SKM-1 (cell line): Measurements from ENCODE around the gene STAT5B.
"Not testable (repeated sequence)": the region's sequence is repeated elsewhere in the genome, so short reads cannot be mapped to it uniquely, and the experiment has no call there.

Source experiments
- DNase-seq: peaks from one replicate; lab custom pipeline; 2025; ENCODE audit not compliant: unreplicated experiment; lab: John Stamatoyannopoulos, UW

Gene STAT5B

DNA sequence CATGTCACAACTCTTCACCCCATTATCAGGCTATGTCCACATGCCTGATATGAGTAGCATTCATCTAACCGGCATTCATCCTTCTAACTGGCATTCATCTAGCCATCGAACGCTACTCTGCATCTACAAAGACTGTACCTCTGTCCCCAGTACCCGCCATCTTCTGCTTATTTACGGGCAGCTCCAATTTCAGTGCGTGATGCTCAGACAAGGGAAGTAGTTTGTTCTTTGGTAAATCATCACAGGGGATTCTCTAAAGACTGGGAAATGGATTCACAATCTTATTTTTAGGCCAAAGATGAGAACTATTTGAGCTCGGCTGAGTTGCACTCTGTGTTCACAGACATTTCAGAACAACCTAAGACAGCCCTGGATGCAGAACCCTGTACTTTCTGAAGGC, 39.4 kb downstream of the STAT5B start:
- DNase-seq, result no peak

DNA sequence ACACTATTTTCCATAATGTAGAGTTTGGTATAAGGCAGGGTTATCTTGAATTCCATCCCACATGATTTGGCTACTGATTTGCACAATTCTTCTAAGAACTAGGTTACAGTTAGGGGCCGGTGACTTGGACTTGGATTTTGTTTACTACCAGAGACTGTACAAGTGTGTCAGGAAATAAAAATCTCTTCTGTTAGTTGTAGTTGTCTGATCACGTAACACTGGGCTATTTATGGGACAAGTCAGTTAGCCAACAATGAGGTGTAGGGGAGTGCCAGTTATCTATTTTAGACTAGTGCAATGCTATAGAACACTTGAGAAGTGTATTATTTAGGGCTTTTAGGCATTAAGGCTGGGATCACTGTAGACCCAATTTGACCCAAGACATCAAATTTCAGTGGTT, 42.2 kb downstream of the STAT5B start:
- DNase-seq, result no peak

DNA sequence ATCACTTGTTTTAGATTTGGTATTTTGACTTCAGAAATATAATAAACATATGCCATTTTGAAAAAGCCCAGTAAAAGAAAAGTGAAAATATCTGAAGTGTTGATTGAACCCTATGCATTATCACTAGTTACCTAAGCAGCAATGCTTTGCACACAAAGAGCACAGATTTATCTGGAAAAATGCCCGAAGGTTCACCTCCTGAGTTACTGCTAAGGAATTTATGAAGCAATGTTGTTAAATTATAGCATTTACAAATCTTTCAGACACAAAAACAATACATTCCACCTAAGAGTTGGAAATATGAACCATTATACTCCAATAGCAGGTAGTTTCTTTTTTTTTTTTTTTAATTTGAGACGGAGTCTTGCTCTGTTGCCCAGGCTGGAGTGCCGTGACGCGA, 43.0 kb downstream of the STAT5B start:
- DNase-seq, result no peak

DNA sequence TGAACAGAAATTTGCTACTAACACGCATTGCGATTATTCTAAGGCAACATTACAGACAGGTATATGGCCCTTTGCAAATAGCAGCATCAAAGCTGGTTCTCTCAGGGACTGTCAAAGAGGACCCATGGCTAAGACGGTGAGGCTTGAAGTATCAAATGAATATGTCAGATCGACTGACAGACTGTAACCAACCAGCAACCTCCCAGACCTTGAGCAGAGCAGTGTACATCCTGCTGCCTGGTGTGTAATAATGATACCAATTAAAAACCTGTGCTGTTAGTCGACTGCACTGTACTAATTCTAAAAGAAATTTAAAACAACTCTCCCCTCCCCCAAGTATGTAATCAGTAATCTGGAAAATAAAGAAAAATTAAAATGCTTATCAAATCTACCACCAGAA, 46.0 kb downstream of the STAT5B start:
- DNase-seq, result no peak

DNA sequence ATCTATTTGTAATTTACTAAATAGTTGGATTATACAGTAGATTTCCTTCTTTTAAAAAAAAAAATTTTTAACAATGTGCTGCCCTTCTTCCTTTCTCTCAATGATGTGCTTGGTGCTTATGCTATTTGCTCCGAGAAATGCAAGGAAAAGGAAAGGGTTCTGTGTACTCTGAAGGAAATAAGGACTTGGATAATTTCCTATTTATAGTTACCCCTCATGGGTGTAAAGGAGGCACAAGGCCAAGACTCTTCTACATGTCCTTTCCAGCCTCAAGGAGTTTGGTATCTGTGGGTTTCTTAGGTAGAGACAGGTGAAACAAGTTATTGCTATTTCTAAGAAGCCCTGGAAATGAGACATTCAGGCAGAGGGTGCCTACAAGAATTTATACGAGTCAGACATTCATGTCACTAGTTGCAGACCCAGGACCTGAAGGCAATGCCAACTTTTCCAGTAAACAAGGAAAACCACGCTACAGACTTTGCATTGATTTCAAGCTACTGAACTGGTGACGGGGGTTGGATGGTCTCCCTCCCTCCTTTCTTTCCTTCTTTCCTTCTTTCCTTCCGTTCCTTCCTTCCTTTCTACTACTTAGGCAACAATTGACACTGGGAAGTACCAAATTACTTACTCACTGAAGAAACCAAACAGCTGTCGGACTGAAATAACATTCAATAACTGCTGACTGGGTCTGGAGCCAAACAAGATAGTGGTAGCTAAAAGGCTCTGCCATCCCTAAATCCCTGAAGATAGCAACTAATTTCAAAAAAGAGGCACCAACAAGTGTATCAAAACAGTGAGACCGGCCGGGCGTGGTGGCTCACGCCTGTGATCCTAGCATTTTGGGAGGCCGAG, 48.1 kb downstream of the STAT5B start:
- no peak for DNase-seq

DNA sequence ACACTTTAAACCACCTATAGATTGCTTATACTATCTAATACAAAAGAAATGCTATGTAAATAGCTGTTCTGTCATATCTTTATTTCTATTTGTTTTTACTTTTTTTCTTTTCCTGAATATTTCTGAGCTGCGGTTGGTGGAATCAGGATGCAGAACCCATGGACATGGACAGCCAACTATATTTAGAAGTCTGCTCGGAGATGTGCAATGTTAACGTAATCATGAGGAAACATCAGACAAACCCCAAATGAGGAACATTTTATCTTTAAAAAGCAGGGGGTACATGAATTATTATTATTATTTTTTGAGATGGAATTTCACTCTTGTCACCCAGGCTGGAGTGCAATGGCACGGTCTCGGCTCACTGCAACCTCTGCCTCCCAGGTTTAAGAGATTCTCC, 50.5 kb downstream of the STAT5B start:
- no peak for DNase-seq

DNA sequence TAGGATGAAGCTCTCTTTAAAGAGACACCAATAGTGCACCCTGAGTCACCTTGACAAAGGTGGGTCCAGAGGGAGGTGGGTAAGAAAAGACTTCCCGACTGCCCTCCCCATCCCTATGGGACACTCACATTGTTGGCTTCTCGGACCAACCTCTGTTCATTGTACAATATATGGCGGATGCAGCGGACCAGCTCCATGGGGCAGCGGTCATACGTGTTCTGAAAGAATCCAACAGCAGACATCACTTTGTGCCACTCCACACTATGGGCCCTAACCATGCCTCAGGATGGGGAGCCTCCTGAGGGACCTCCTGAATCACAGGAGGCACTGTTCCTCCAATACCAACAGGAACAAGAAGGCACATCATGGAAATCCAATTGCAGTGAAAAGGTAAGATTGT, 51.5 kb downstream of the STAT5B start:
- no peak for DNase-seq

DNA sequence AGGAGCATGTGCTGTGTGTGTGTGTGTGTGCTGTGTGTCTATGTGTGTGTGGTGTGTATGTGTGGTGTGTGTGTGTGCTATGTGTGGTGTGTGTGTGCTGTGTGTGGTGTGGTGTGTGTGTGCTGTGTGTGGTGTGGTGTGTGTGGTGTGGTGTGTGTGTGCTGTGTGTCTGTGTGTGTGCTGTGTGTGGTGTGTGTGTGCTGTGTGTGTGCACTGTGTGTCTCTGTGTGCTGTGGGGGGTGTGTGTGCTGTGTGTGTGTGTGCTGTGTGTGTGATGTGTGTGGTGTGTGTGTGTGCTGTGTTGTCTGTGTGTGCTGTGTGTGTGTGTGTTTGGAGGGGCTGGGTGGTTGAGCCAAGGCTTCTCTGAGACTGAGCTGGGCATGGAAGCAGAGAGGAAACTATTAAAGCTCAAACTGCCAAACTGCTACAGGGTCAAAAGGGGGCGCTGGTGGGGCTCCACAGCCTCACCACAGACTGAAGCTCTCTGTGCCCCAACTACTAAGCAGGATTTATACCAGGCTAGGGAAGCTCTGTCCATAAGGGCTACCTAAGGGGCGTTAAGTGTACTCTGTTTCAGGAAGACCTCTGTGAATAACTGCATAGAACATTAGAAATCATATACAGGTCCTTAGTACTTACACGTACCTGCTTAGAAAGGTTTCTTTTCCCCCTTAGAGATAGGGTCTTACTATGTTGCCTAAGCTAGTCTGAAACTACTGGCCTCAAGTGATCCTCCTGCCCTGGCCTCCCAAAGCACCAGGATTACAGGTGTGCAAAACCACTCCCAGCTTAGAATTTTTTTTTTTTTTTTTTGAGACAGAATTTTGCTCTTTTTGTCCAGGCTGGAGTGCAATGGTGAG, 54.1 kb downstream of the STAT5B start:
- DNase-seq, result peak; percentile 21

DNA sequence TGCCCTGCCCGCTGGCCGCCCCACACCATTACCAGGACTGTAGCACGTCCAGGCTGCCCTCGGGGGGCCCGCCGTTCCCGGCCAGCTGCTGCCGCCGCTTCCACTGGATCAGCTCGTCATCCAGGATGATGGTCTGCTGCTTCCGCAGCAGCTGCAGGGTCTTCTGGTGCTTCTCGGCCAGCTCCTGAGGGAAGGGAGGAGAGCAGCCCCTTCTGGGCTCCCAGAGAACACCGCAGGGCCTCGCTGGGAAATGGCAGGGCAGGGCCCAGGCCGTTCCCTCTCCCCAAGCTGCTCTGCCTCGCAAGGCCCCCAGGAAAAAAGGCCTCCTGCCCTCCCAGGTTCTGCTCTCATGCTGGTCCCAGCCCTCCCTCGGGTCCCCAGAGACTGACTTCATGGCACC, 56.9 kb downstream of the STAT5B start:
- DNase-seq, result not testable (repeated sequence)

DNA sequence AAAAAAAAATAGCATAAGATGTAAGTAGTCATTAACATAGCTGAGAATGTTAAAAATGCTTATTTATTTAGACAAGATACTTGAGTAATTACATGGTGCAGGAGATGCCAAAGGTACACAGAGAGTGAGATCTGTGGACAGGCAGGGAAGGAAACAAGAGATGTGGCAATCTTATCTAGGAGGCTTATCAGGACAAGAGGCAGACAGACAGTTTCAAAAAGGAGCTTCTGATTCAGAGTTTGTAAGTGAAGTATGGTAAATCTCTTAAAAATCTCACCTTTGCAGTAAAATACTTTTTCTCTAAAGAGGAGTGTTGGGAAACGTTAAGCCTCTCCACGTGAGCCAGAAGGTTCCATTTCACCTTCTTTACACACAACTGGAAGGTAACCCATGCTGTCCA, 62.0 kb downstream of the STAT5B start:
- no peak for DNase-seq

DNA sequence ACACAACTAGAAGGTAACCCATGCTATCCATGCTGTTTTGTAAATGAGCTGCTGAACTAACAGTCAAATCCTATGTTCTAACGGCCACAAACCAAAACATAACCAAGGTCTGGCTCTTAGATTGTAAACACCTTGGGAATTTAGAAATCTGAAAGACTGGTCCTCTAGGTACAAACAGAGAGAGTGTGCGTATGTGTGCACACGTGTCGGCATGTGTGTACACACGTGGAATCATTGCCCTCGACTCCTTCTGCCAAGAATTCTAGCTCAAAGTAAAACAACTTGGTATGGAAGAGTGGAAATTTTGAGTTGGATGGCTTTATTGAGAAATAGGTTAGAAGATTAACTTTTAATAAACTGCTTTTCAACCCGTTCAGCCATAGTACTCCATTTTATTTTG, 63.8 kb downstream of the STAT5B start:
- no peak for DNase-seq

DNA sequence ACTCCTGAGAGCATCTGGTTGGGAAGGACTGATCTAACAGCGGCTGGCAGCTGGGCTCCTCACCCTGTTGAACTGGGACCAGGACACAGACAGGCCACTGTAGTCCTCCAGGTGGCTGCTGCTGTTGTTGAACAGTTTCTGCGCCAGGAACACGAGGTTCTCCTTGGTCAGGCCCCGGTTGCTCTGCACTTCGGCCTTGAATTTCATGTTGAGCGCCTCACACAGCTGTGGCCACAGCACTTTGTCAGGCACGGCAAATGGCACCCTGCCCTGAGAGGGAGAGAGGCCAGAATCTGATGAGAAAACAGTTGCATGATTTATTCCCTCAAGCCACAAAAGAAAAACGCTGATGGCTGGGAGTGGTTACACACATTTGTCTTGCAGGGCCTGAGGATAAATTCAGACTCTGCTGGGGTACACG, 64.3 kb downstream of the STAT5B start:
- not testable (repeated sequence) for DNase-seq

DNA sequence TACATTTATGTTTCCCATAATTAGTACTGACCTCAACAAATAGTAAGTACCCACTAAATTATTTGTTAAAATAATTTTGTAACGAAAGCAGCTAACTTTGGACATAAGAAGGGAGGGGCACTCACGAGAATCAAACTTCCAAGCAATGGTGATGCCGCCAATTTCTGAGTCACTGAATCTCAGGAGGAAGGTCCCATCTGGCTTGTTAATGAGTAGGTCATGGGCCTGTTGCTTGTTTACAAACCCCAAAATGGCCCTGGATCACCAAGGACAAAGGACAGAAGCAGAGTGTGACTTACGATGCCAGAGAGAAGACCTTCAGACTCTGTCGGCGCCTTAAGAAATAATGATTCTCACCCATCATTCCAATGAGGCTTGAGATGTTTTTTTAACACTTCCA, 66.1 kb downstream of the STAT5B start:
- DNase-seq, result no peak

DNA sequence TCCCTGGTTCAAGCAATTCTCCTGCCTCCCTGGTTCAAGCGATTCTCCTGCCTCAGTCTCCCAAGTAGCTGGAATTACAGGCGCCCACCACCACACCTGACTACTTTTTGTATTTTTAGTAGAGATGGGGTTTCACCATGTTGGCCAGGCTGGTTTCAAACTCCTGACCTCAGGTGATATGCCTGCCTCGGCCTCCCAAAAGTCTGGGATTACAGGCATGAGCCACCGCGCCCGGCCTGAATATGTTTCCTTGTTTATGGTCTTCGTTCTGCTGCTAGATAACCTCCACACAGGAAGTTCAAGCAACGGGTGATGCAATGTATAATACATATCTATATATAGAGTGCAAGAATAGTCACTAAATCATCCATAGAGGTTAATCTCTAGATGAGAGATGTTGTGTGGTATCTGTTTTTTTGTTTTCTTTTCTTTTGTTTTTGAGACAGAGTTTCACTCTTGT, 70.0 kb downstream of the STAT5B start:
- not testable (repeated sequence) for DNase-seq

DNA sequence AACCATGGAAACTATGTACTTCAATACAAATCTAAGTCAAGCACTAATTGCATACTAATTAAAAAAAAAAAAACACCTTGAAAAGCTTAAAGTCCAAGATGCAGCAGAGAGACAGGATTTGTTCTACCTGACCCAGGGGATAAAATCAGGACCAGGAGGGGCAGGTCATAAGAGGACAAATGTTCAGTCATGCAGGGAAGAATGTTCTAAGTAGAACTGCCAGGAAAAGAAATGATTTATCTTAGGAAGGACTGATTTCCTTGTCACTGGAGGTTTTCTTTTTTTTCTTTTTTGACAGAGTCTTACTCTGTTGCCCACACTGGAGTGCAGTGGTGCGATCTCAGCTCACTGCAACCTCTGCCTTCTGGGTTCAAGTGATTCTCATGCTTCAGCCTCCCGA, 72.8 kb downstream of the STAT5B start:
- no peak for DNase-seq

DNA sequence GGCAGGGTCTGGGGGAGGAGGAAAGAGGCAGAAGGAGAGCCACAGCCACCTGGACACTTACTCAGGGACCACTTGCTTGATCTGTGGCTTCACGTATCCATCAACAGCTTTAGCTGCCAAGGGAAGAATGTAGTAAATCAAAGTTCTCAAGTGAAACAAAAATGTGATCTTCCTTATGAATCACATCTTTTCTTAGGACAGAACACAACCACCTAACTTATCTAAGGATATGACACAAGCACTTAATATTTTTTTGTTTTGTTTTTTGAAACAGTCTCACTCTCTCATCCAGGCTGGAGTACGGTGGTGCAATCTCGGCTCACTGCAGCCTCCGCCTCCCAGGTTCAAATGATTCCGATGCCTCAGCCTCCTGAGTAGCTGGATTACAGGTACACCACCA, 73.5 kb downstream of the STAT5B start:
- no peak for DNase-seq

DNA sequence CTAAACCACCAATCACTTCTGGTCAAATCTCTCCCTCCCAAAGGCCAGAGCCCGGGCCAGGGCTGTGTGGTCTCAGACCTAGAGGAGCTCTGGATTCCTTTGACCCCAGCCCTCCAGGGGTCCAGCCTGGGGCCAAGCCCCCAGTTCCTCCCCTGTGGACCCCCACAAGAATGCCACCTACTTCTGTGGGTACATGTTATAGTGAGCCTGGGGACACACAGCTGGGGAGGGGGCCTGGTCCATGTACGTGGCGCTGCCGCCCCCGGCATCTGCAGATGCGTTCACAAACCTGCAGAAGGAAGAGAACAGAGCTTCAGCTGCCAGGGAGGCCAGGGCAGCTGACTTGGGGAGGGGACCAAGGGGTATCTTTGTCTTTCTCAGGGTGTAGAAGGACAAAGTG, 74.0 kb downstream of the STAT5B start:
- DNase-seq, result no peak

DNA sequence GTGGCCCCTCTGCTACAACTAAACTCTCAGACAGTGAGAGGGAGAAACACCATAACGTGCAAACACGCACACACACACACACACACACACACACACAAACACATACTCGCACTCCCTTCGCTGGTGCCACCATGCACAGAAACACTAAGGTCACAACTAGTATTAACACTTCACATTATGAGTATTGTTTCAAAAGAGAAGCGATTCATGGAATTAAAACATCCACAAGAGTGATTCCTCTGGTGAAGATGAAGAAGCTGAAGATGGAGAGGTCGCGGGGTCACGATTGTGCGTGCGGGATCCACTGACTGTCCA, 74.8 kb downstream of the STAT5B start:
- DNase-seq, result no peak

DNA sequence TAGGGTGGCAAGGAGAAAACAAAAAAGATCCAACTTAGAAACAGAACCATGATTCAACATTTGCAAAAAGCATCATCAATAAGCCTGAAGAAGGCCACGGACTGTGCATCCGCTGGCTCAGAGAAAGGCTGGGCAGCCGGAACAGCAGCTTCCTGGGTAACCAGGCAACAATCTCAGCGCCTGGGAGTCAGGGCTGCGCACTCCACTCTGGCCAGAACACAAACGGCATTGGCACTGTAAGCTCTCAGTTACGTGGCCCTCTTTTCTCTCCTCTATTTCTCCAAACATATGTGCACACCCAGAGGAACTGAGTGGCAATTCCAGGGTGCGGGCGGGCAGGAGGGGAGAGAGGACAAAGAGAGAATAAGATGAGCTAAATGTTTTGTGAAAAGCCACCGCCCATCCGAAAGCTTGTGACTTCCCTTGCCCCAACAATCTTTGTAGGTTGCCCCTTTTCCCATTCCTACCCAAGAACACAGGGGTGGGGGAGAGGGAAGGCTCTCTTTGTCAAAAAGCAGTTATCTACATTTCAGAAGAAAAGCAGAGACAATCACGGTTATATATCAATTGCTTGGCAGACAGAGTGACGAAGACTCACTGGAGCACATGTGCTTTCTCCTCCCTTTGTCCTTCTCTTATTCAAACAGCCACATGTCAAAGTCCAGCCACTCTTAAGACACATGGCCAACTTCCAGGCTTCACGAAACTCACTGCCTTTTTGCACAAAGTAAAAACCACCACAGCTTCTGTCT, 75.3 kb downstream of the STAT5B start:
- DNase-seq, result no peak

DNA sequence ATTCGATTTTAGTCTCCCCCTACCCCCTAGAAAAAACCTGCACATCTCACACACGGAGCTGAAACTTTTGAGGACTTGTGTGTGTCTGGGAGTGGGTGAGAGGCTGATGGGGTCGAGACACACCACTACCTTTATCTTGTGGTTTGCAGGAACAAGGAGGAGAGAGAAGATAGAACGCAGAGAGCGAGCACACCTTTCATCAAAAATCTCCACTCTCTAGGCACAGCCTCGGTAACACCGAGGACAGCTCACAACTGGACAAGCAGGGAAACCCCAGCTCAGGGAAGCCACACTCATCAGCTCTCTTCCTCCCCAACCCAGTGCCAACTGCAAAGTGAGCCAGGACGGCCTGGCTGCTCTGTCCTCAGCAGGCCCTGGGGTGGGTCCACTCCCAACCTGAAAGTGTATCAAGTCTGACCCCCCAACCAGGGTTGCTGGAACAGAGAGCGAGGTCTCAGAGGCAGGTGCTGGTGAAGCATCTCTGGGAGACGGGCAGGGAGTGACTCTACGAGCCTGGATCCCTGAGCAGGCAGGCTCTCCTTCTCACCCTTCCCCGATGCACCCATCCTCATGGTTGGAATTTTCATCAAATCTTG, 76.7 kb downstream of the STAT5B start:
- no peak for DNase-seq

DNA sequence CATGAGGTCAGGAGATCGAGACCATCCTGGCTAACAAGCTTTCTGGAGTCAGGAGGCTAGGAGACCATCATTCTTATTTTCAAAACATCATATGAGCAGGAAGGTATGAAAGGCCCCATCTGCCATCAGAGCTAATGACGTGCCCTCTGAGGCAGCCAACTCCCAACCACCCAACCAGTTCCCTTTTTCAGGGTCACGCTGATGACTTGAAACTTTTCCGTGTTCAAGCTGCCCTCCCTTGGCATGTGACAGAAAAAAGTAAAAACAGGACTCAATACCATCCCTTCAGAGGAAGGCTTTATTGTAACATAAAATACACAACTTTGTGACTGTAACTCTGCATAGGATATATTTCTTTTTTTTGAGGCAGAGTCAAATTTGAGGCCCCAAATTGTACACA, 77.3 kb downstream of the STAT5B start:
- peak; percentile 42 for DNase-seq
